ENCODE data around the gene LAMA3.

Gene LAMA3

DNA sequence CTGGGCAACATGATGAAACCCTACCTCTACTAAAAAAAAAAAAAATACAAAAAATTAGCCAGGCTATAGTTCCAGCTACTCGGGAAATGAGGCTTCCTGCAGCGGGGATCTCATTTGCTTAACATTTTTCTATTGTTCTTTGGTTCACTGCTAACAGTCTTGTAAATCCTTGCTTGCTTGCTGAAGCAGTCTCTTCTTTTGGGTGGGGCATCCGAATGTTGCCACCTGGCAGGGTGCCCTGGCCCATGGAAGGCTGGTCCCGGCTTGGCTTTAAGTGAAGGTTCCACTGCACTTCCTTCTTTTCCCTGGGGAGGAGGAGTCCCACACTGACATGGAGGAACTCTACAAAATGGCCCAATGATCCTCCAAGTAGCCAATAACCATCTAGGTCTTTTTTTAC lies 20.5 kb upstream of the LAMA3 start:
- DNase-seq (ENCODE audit: low spot score) = no peak

DNA sequence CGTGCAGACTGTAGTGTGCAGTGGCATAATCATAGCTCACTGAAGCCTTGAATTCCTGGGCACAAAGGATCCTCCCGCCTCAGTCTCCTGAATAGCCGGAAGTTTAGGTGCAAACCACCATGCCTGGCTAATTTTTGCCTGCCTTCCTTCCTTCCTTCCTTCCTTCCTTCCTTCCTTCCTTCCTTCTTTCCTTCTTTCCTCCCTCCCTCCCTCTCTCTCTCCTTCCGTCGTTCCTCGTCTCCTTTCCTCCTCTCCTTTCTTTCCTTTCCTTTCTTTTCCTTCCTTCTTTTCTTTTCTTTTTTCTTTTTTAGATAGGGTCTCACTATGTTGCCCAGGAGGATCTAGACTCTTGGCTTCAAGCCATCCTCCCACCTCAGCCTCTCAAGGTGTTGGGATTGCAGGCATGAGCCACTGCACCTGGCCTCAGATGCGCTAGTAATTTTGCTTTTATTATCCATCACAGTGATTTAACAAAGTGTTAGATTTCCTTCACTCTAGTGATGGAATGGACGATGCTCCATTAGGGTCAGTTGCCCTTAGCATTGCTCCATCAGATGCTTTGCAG lies 20.0 kb upstream of the LAMA3 start:
- DNase-seq (ENCODE audit: low spot score) = no peak

DNA sequence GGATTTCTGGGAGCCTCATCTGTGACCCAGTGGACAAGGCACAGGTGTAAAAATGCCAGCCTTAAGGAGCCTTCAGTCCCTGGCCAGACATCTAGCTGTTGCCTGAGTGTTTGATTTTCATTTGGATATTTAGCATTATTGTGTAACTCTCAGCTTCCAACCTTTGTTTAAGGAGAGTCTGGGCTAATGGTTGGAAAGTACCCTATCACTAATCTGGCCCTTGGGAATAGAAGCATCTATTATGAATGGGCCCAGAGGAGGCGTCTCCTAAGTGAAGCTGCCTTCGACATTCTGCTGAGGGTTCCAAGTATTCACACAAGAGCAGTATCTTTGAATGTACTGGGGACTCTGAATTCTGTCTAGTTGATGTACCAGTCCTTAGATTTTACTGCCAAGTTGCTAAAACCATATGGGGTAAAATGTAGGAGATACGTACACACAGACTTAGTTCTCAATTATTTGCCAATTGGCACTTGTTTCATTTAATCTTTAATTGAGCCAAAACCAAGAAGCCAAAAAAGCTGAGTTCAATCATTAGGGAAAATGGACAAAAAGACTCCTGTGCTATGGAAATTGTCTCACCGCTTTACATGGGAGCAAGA lies 19.3 kb upstream of the LAMA3 start:
- DNase-seq (ENCODE audit: low spot score) = no peak

DNA sequence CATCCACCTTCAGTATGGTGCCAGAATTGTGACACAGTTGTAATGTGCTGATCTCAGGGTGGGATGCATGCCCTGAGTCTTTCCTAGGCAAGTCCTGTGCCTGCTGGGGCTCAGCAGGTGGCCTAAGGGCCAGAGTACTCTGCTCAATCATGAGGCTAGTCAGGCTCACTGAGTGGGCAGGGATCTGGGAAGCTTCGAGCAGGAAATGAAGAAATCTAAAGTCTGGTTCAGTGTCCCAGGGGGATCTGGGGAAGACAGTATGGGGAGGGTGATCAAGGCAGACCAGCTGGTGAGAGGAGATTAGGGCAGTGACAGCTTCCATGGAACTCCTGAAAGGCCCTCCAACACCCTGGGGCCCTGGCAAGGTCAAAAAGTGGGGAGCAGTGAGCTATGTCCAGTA lies 17.7 kb upstream of the LAMA3 start:
- no peak for DNase-seq (ENCODE audit: low spot score)

DNA sequence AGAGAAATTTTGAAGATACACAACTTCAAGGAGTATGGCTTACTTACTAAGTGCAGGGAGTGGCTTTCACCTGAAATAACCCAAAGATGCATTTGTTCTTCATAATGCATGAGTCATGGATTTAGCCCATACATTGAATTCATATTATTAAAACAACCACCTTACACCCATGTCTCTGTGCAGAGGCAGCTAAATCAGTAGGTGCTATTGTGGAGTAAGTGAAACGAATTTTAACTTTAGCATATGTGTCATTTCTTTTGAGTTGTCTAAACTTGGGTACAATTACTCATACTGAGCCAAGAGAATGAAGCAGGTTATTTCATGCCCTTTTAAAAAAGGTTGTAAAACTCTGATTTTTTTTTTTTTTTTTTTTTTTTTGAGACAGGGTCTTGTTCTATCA lies 15.5 kb upstream of the LAMA3 start:
- DNase-seq (ENCODE audit: low spot score) = no peak

DNA sequence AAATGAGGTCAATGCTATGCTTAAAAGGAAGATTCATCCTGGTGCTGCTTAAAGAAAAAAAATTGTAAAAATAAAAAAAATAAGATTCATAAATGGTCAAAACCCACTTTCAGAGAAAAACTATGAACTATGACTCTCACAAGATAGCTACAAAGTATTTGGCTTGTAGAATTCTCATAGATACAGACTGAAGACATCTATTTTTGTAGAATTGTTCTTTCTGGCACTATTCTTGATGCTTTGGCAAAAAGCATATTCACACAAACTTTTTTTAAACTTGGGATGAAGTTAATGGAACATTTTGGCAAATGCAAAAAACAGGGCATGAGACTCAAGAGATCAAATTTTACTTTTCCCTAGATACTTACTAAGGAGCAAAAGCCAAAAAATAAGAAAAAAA lies 14.0 kb upstream of the LAMA3 start:
- no peak for DNase-seq (ENCODE audit: low spot score)

DNA sequence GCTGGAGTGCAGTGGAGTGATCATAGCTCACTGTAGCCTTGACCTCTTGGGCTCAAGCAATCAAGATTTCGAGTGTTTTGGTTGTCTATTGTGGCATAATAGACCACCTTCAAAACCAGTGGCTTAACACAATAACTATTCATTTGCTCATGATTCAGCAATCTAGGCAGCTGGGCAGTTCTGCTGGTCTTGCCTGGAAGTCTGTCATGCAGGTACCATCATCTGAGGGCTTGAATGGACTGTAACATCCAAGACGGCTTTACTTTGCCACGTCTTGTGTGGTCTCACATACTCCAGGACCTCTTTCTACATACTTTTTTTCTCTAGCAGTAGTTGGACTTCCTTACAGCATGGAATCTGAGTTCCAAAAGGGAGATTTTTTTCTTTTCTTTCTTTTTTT lies 13.4 kb upstream of the LAMA3 start:
- DNase-seq (ENCODE audit: low spot score) = no peak

DNA sequence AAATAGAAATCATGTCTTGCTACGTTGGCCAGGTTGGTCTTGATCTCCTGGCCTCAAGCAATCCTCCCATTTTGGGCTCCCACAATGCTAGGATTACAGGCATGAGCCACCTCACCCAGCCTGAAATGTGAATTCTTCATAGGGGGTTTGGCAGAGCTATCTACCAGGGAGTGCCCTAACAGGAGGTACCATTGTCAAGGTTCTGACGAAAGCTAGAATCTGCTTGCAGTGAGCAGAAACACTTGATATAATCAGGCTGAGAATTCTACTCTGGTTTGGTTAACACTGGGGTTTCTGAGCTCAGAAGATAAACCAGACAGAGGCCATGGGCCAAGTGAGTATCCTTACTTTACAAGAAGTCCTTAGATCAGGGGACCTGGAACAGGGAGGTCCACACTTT lies 7.2 kb upstream of the LAMA3 start:
- no peak for DNase-seq (ENCODE audit: low spot score)

DNA sequence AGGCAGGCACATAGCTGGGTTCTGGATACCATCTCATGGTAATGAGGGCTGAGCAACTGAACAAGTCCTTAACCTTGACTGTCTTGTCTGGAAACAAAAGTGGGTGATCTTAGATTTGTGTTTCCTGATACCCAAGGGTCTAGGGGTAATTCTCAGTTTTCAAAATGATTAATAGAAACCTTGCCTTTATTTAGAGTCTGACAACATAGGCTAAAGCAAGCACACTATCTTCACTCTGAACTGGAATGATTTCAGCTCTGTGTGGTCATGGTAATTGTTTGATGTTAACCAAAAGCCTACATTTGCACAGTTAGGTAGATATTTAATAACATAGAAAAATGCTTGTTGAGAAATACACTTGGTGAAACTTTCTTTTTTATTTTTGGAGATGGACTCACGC lies 6.8 kb upstream of the LAMA3 start:
- no peak for DNase-seq (ENCODE audit: low spot score)

DNA sequence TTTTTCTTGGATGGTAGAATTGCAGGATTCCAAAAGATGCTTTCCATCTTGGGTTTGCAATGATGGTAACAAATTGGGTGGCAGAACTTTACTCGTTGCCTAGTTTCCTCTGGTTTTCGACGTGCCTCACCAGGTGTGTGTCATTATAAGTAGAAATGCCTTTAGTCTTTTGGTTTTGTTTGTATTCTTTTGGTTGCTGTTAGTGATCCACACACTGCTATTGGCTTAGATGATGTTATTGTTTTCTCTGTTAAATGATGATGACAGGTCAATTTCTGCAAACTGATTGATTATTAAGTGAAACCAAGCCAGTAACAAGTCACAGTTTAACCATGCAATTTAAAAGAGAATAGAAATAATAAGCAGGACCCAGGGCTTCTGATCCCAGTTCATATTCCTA lies 6.1 kb upstream of the LAMA3 start:
- DNase-seq (ENCODE audit: low spot score) = no peak

DNA sequence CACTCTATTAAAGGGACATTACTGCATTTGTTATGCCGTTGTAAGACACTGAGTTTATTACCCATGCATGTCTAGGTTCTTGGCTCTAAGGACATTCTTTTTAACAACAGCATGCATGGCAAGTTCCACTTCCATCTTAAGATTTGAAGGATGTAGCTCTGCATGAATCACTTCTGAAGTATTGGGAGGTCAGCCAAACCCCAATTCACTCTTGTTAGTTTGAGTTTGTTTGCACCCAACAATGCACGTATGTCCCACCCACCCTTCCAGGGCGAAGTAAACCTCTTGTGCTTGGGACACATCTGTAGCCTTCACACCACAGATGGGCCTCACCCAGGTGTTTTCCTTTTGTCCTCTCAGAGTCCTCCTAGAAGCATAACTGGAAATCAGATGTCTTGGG lies 5.6 kb upstream of the LAMA3 start:
- no peak for DNase-seq (ENCODE audit: low spot score)

DNA sequence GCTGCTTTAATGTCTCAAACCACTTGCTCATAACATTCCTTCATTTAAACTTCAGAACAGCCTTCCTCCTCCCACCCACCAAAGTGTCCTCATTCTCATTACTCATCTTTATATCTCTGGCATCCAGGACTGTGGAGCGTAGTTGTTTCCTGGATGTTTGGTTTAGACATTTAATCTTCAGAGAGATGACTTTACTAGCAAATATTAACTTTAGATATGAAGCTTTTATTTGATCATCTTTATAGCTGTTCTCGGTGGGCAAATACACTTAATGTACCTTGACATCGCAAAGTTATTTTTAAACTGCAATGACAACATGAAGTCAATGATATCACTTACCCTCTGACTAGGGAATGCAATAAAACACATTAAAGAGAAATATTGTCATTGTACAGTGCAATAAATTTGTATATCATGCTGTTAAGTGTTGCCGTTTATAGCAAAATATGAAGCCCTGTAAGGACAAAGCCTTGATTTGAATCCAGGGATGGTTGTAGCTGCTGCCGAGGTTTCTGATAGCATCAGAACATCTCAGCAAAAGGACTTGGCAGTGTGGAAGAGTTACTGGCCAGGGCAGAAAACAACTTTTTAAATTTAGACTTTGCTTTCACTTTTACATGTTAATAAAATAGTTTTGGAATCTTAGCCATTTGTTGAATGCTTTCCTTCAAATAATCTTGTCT lies 4.6 kb upstream of the LAMA3 start:
- no peak for DNase-seq (ENCODE audit: low spot score)

DNA sequence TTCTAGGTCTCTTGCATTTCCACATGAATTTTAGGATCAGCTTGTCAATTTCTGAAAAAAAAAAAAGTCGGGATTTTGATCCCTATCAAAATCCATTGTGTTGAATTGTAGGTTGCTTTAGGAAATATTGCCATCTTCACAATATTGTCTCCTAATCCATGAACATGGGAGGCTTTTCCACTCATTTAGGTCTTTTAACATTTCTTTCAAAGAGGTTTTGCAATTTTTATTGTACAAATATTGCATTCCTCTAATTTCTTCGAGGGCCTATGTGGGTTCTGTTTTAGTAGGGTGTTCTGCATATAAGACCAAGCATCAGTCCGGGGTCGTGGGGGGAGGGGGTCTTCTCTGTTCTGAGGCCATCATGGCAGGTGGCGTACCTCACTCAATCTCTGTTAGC lies 725 bp upstream of the LAMA3 start:
- DNase-seq (ENCODE audit: low spot score) = no peak

DNA sequence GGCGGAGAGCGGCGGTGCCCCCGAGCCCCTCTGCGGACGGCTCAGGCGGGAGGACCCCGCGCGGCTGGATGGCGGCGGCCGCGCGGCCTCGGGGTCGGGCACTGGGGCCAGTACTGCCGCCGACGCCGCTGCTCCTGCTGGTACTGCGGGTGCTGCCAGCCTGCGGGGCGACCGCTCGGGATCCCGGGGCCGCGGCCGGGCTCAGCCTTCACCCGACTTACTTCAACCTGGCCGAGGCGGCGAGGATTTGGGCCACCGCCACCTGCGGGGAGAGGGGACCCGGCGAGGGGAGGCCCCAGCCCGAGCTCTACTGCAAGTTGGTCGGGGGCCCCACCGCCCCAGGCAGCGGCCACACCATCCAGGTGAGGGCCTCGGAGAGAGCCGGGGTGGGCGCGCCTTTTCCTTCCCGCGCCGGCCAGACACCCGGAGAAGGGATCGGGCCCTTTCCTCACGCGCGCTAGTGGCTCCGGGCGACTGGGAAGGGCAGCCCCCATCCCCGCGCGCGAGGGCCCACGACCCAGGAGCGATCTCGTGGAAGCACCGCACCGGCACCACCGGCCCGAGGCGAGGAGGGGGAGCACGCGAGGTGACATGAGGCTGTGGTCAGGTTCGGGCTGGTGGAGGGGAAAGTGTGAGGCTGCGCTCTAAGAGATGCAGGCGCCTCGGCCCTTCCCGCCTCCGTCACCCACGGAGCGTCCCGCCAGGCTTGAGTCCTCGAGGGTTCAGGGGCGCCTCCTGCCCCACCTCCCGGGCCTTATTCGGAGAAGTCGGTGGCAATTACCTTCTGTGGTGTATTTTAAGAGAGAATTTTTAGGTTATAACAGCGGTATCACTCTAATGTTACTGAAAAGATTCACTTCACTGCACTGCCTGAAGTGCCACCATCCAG lies 607 bp downstream of the LAMA3 start:
- DNase-seq (ENCODE audit: low spot score) = peak; percentile 26

DNA sequence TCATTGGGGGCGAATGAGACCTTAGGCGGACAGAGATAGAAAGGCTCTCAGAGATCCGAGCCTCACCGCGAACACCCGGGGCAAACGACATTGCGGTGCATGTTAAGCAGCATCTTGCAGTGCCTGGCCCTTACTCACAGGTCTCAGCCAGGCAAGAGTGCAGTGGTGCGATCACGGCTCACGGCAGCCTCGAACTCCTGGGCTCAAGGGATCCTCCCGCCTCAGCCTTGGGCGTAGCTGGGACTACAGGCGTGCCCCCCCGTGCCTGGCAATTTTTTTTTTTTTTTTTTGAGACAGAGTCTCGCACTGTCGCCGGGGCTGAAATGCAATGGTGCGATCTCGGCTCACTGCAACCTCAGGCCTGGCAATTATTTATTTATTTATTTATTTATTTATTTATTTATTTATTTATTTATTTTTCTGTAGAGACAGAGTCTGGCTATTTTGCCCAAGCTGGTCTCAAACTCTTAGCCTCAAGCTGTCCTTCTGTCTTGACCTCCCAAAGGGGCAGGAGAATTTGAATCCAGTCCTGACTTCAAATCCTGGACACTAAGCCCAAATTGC lies 1.3 kb downstream of the LAMA3 start:
- DNase-seq (ENCODE audit: low spot score) = no peak

DNA sequence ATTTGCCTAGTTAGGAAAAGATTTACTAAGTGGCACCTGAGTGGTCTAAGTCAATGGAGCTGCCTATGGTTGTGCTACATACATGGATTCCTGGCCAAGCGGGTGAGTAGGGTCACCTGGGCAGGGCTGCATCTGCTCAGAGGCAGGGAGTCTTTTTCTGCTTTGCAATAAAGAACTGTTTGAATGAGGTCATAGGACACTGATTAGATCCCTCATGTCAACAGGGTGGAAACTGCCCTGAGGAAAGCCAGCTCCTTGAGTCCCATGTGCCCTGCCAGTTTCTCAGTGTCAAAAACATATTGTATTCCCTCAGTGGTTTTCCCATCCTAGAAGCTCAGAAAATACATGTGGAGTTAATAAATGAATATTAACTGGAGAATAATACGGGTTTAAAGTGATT lies 4.6 kb downstream of the LAMA3 start:
- peak; percentile 25 for DNase-seq (ENCODE audit: low spot score)

DNA sequence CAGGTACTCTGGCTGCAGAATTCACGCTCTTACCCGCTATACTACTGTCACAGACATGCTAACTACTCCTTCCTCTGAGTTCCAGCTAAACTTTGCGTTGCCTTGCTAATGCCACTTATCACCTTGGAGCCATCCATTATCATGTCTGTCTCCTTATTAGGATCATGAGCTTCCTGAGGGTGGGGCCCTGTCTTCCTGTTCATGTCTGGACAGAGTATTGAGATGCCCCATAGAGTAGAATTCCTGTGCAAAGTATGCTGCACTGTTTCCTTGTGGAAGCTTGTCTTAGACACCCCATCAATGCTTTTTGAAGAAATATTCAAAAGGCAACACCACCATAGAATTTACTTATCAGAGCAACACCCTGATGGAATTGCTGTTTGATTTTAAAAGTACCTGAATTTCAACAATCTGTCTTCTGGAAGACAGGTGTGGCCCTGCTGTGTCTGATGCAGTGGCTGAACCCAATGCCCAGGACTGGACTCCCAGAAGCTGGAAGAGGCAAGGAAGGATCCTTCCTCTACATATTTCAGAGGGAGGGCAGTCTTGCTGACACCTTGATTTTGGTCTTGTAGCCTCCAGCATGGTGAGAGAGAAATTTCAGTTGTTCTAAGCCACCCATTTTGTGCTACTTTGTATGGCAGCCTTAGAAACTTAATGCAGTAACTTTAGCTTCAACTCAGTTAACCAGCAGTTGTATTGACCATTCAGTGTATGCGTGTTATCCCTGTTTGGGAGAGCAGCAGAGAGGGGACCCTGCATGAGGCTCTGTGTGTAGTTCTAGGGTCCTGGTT lies 5.6 kb downstream of the LAMA3 start:
- DNase-seq (ENCODE audit: low spot score) = no peak

DNA sequence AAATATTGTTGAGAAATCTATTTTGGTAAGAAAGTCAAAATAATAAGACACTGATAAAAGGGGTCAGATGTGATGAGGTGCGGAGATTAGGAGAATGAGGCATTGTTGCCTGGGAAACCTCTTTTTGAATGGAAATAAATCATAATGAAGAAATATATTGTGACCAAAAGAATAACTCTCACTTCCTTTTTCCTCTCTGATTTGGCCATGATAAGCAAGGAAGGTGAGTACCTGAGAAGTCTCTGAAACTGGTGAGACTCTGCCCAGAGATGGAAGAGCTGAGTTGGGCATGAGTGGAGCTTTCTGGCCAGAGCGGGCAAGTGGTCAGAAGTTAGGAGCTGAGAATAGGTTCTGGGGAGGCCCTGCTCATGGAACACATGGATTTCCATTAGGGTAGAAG lies 11.8 kb downstream of the LAMA3 start:
- no peak for DNase-seq (ENCODE audit: low spot score)

DNA sequence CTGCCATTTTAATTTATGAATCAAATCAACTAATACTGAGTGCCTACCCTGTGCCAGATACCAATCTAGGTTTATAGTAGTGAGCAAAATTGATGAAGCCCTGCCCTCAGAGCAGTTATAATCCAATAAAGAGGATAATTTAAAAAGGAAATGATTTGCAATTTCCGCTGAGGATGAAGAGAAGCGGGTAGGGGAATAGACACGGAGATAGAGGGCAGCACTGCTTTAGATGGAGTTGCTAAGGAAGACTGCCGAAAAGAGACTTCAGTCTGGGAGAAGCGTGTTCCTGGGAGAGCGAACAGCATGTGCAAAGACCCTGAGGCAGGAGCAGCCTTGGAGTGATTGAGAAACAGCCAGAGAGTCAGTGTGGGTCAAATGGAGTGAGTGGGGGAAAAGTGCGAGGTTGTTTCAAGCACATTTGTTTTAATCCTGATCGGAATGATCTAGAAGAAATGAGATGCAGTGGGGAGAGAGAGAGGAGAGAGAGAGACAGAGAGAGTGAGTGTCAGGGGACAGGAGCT lies 12.4 kb downstream of the LAMA3 start:
- DNase-seq (ENCODE audit: low spot score) = no peak

DNA sequence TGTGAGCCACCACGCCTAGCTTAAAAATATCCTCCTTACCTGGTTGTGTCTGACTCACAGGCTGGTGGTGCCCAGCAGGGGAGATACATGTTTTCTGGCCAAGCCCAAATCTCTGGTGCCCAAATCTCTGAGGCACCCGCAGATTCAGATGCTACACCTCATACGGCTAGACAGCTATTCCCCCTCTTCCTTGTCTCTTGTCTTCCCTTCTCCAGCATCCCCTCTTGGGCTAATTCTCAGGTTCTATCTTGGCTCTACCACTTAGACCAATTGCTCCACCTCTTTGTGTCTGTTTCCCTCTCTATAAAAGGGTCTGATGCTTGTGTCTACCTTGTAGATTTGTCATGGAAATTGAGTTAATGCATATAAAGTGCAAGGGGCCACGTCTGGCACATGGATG lies 13.4 kb downstream of the LAMA3 start:
- no peak for DNase-seq (ENCODE audit: low spot score)

Data from HuH-7.5 (cell line).